GM18870 (cell line): ENCODE results near the gene RAP2A.

Experiments used
- ATAC-seq: cut with Tn5 transposase; IDR thresholded peaks from one replicate; pipeline ENCODE4 v1.9.1; 2021; ENCODE audit warnings: moderate library complexity; ENCODE audit not compliant: unreplicated experiment

Gene RAP2A

DNA sequence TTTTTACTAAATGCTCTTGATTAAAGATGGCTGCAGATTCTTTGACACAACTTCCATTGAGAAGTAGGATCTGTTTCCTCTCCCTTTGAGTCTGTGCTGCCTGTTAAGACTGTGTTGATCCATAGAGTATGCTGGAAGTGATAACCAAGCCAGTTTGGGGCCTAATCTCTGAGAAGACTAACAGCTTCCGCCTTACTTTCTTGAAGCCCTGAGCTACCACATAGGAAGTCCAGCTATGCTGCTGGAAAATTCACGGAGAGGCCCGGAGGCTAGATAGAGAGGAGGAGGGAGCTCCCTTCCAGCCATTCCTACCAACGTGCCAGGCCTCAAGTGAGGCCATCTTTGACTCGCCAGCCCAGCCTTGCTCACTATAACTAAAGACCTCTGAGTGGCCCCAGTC is 12.5 kb downstream of the RAP2A start:
- no peak for ATAC-seq

GRCh38 chr13:97448503-97449251 is 14.7 kb downstream of the RAP2A start:
- peak; percentile 64 for ATAC-seq

- ATAC-seq, result no peak
Measured at GRCh38 chr13:97454699-97455098, 20.7 kb downstream of the RAP2A start.

DNA sequence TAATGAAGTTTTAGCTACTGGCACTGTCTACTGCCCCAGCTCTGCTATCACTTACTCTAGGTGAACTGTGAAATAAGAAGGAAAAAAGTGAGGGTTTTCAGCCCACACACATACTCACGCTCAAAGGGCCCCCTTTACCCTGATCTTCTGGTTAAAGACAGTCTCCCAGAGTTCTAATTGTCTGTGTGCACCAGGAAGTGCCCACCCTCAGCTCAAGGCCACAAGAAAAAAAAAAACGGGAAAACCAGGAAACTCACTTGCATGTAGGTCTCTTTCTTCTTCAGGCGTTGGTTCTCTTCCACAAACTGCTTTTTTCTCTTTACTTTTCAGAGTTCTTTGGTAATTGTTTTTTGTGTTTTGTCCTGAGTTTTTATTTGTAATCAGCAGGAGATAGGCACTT is 22.1 kb downstream of the RAP2A start:
- ATAC-seq, result no peak

GRCh38 chr13:97459215-97459777 is 25.3 kb downstream of the RAP2A start:
- ATAC-seq, result peak; percentile 34

GRCh38 chr13:97460004-97460775 is 26.2 kb downstream of the RAP2A start:
- ATAC-seq, result peak; percentile 95

- ATAC-seq, result no peak
Measured at GRCh38 chr13:97460853-97461252, 26.9 kb downstream of the RAP2A start.

- ATAC-seq, result no peak
Measured at GRCh38 chr13:97464561-97464960, 30.6 kb downstream of the RAP2A start.

DNA sequence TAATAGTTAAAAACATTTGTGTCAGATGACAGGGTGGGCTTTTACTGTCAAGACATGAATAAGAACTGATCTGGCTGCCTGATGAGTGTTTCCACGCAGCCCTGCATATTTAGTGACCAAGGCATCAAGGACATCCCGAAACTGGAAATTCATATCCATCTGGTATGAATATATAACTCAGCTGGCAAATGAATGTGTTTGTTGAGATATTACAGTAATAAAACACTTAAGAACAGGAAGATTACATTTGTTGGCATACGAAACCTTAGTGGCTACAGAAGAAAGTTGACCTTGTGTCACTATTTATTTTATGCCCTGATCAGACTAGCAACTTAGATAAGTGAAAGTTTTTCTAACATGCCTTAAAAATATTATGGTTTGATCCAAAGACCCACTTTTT is 32.8 kb downstream of the RAP2A start:
- ATAC-seq, result no peak

DNA sequence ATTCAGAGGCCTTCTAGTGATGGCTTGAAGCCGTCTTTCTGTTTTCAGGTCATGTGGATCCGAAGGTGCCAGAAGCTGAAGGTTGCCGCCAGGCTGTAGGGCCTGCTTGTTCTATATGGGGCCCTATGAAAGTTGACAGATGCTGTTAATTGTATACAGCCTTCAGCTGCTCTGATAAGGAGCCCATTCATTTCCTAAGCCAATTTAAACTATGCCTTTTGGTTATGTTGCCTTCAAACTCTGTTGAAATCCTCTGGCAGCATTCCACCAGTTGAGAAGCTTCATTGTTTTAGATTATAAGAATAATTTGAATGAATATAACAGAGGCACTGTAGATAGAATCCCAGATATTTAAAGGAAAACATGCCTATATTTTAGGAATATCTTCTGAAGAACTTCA is 34.4 kb downstream of the RAP2A start:
- ATAC-seq, result no peak

DNA sequence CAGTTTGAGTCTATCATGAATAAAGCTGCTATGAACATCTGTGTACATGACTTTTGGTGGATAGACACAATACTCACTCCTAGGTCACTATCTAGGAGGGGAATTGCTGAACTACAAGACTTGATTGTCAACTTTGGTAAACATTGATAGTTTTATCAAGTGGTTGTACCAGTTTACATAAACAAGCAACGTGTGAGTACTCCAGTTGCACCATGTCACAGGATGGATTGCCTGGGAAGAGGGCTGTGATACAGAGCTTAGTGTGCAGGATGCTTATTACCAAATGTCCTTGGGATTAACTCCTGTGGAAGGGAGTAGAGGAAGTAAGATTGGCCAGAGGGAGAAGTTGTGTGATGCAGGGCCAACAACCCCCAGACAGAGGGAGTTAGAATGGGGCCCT is 37.7 kb downstream of the RAP2A start:
- no peak for ATAC-seq

- ATAC-seq, result no peak
Measured at GRCh38 chr13:97474349-97474980, 40.5 kb downstream of the RAP2A start.

GRCh38 chr13:97475011-97475410 is 41.0 kb downstream of the RAP2A start:
- no peak for ATAC-seq

GRCh38 chr13:97477844-97478243 is 43.9 kb downstream of the RAP2A start:
- no peak for ATAC-seq

DNA sequence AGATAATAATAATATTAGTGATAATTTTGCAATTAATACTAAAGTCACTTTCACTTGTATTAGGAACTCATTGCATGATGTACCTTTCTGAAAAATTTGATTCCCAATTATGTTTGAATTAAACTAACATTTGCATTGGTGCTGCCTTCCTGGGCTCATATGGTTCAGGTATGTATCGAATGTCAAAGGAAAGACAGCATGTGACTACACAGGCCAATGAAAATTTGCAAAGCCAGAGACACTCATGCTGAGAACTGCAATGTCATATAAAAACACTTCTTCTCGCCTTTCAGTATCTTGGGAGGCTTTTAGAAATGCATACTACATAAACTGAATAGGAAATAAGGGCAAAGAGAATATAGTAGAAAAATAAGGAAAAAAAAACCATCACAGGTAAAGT is 44.3 kb downstream of the RAP2A start:
- ATAC-seq, result no peak

DNA sequence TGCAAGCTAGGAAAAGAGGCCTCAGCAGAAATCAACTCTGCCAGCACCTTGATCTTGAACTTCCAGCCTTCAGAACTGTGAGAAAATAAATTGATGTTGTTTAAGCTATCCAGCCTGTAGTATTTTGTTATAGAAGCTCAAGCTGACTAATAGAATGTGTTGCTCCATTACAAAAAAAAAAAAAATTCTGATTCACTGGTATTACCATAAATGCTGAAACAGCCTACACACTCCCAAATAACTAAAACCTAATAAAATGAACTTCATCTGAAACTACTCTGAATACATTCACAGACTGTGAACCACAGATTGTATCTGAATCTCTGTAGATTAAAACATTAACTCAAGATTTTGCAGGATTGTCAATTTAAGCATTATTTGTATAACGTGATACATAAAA is 49.5 kb downstream of the RAP2A start:
- ATAC-seq, result no peak

GRCh38 chr13:97484301-97484700 is 50.3 kb downstream of the RAP2A start:
- ATAC-seq, result no peak

- no peak for ATAC-seq
Measured at GRCh38 chr13:97485320-97485719, 51.4 kb downstream of the RAP2A start.

DNA sequence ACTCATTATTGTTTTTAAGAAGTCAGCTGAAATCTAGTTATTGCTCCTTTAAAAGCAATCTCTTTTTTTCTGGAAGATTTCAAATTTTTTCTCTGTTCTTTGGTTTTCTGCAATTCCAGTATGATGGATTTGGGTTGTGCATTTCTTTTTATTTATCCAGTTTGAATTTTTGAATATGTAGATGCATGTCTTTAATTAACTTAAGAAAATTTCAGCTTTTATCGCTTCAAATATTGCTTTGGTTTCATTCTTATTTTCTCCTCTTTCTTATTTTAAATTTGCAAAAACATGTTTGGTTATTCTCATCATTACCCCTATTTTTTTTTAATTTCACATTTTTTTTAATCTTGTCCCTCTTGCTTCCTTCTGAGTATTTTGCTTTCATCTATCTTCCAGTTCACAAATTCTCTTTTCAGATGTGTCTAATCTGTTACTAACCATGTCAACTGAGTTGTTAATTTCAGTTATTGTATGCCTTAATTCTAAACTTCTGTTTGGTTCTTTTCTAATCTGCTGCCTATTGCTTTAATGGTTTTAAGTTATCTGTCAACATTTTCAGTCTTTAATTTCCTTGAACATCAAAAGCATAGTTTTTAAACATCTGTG is 56.8 kb downstream of the RAP2A start:
- no peak for ATAC-seq

DNA sequence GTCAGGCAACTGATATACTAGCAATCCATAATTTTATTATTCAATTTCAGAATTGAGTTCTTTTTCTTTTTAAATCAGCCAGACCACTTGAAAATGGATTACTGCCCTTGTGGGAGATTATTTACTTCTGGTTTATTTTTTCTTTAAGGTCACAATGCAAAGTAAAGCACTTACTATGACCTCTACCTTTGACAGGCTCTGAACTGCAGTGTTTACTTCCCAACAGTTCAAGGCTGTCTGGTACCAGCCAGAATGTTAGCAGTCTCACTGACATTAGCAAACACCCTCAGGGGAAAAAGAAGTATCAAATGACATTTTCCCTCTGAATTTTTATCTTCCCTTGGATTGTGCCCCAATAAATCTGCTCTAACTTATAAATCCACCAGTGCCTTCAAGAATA is 57.5 kb downstream of the RAP2A start:
- no peak for ATAC-seq

DNA sequence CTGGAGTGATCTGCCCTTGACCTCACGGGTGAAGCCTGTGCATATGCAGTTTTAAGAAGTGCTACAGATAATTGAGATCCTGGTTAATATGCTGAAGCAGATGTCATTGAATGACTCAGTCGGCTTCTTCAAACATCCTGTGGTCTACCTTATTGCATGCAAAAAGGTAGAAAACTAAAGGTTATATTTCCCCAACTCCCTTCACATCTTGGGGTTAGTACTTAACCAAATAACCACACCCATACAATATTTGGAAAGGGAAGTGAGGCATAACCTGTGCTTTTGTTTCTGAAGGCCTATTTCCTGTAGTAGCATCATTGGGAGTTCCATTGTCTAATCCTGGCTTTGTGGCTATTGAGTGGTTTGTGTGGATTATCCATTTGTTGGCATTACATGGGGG is 58.3 kb downstream of the RAP2A start:
- ATAC-seq, result no peak
